Lower leg skin (tissue), 3 donors: ENCODE measurements around the gene PLEKHA4.

Experiments used
- CTCF ChIP-seq, 3 donors: fragments of 450-650 bp; IDR thresholded peaks; one replicate each; pipeline ENCODE4 v1.5.1; 2016; ENCODE audit warnings: antibody characterized with exemption in 3 of 3, mild to moderate bottlenecking in 3 of 3, moderate library complexity in 2 of 3
- POLR2A ChIP-seq, 2 donors: fragments of 450-650 bp; IDR thresholded peaks; one replicate each; pipeline ENCODE4 v1.6.1; 2016 to 2017; ENCODE audit warnings: antibody characterized with exemption in 2 of 2, mild to moderate bottlenecking in 1 of 2, moderate library complexity in 1 of 2

GRCh38 chr19:48872884-48873475 is 4.6 kb upstream of the PLEKHA4 start:
- TF ChIP-seq POLR2A (IDR thresholded peaks at IDR 0.05) = peak in 1 of 2 donors; percentile 42
- TF ChIP-seq CTCF (IDR thresholded peaks at IDR 0.05) = no peak
